Activated CD8-positive, alpha-beta memory T cell treated with anti-CD3 and anti-CD28 coated beads, Interleukin-2, amount 50 U/mL, for 24 hours (primary cell): ENCODE data around the gene HIC1.

ENCODE experiments used
- DNase-seq: peaks from one replicate; pipeline ENCODE4 v3.0.0-alpha.2; 2020; ENCODE audit errors: extremely low read depth

HIC1 gene

DNA sequence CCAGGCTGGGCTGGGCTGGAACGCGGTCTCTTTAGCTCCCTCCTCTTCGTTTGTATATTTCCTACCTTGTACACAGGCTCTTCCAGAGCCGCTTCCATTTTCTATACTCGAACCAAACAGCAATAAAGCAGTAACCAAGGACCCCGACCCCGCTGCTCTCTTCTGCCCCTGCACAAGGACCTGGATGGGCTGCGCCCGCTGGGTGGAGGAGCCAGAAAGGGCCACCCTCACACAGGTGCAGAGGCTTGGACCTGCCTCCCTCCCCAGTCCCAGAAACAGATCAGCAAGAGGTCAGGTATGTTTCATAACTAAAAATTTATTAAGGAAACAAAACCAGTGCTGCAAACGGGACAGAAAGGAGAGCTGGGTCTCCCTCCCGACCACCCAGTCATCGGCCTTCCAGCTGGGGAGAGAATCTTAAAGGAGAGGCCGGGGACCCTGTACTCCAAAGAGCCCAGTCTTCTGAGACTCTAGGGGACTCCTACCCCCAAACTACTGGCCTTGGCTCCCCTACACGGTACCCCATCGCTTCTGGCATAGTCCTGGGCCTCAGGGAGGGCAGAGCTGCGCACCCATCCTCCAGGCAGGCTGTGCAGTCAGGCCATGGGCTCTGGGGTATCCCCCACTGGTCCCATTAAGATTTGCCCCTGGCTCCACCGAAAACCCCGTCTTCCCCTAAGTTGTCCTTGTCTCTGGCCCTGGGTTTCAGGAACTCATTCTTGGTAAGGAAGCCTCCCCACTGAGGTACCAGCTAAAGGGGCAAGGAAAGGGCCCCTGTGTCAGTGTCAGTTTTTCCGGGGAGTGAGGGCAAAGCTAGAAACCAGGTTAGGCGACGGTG, 4.9 kb downstream of the HIC1 start:
- DNase-seq = no peak

DNA sequence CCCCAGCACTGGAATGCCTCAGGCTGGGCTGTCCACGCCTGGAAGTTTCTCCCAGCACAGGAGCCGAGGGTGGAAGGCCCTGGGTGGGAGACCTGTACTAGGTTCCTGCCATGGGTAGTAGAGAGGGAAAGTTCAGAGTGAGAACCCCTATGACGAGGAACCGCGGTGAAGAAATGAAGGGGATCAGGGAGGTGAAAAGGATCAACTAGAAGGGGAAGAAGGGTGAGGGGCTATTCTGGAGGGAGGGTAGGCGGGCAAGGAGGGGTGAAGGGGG, 5.4 kb downstream of the HIC1 start:
- no peak for DNase-seq

DNA sequence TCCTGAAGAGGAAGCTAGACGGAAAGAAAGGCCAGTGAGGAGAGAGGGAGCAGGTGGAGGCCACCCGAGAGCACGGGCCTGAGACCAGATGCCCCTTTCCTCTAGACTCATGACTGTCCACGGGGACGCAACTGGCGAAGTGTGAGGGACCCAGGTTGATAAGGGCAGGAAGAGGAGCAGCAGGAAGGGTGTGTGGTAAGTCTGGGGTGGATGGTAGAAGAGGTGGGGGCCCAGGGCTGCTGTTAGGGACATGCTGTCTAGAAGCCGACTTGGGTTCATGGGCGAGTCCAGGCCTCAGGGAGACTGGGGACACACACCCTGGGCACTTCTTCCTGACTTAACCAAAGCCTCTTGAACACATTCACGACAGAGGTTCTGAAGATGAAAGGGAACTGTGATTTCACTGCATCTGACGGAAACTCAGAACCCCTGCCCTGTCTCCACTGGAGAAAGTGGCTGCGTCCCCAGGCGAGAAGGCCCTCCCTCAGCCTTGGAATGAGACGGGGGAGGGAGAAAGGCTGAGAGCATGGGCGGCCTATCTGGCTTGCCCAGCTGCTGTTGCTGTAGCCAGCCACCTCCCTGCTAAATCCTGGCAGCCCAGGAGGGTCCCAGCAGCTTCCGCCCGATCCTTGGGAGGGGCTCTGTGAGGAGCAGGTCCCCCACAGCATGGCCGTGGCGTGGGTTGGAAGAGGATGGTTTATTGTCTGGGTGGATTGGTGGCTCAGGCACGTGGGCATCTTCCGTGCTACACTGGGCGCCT, 6.0 kb downstream of the HIC1 start:
- DNase-seq = no peak

DNA sequence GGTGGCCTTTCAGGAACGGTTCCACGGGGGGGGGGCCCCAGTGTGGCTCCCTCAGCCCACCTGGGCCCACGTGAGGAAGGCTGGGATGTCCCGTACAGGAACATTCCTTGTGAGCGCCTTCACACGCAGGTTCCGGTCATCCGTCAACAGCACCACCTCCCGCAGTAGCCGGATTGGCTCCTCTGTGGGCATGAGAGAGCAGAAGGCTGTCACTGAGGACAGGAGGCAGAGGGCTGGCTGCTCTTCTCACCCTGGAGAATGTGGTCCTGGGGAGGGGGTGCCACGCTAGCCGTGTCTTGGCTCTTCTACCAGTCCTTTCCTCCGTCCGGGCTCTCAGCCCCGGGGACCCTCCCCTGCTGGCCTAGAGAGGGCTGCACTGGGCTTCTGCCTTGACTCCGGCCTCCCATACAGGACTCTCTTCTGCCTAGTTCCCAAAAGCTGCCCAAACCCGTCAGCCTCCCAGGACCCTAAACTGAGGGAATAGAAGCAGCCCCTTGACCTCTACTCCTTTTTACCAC, 6.6 kb downstream of the HIC1 start:
- no peak for DNase-seq

DNA sequence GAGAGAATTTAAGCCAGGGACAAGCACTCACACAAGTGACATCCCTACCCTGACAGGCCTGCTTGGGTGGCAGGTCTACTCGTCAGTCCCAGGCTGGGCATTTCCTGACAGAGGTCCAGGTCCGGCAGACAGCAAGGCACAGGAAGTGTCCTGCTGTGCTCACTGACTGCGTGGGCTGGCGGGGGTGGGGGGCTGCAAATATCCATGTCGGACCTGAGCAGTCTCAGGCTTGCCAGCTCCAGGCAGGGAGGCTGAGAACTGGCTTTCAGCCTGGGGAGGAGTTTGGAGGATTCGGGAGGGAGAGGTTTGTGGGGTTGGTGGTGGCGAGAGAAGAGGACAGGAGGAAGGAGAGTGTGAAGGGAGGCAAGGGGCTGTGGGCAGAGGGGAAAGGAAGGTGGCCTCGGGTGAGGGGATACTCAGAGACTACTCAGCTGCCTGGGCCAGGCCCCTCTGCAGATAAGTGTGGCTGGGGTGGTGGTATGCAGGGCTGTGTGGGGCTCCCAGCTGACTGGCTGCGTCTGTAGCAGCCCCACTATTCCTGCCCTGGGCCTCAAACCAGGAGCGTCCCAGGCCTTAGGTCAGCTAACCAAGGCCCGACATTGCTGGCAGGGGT, 7.8 kb downstream of the HIC1 start:
- DNase-seq = no peak

DNA sequence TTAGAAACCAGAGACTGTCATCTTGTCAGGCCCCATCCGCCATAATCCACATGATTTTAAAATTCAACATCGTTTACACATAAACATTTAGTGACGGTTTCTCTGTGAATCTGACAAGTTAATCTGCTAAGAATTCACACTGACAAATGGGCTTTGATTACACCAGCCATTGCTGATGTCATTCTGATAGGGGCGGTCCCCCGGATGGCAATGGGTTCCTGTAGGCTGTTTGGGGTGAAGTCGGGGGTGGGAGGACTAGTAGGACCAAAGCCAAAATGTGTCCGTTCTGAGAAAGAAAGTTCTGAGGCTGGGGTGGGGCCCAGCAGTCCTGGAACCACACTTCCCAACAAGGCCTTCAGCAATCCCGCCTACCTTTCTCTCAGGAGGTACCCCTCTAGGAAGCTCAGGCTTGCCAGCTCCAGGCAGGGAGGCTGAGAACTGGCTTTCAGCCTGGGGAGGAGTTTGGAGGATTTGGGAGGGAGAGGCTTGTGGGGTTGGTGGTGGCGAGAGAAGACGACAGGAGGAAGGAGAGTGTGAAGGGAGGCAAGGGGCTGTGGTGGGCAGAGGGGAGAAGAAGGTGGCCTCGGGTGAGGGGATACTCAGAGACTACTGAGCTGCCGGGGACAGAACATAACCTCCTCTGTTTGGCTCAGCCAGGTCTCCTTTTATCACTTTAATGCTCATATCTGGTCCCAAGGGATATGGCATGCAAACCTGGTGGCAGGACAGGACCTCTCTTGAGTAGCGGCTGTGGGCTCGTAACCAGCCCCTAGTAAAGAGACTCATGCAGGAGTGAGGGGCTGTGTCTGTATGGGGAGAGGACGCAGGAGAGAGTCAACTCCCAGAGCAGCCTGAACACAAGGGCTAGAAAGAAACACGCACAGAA, 8.6 kb downstream of the HIC1 start:
- DNase-seq = no peak

DNA sequence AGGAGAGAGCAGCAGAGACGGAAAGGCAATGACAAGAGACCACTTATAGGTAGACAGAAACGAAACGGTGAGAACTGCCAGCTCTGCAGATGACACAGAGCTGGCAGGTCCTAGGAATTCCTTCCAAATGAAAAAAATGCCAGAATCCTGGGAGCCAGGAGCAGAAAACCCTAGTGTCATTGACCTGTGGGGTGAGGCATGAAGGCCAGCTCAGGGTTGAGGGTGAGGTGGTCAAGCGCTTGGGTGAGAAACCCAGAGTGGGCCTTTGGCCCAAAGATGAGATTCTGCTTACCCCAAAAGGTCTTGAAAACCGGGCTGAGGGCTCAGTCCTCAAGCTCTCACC, 9.2 kb downstream of the HIC1 start:
- DNase-seq = no peak

DNA sequence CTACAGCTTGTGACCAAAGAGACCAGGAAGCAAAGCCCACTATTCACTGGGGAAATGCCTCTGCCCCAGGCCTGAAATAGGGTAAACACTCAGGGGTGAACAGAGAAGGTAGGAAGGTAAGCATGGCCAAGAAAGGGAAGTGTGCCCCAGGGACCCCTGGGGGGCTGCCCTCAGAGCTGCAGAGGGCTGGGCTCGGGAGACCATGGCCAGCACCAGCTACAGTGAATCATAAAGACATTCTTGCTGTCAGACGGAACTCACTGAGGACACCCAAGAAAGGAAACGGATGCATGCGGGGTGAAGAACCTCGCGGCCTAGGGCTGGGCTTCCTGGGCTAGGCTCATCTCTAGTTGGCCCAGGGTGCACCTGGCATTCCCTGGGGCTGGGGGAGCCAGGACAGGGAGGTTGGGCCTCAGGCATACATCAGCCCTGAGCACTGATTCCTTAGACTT, 9.6 kb downstream of the HIC1 start:
- DNase-seq = no peak

DNA sequence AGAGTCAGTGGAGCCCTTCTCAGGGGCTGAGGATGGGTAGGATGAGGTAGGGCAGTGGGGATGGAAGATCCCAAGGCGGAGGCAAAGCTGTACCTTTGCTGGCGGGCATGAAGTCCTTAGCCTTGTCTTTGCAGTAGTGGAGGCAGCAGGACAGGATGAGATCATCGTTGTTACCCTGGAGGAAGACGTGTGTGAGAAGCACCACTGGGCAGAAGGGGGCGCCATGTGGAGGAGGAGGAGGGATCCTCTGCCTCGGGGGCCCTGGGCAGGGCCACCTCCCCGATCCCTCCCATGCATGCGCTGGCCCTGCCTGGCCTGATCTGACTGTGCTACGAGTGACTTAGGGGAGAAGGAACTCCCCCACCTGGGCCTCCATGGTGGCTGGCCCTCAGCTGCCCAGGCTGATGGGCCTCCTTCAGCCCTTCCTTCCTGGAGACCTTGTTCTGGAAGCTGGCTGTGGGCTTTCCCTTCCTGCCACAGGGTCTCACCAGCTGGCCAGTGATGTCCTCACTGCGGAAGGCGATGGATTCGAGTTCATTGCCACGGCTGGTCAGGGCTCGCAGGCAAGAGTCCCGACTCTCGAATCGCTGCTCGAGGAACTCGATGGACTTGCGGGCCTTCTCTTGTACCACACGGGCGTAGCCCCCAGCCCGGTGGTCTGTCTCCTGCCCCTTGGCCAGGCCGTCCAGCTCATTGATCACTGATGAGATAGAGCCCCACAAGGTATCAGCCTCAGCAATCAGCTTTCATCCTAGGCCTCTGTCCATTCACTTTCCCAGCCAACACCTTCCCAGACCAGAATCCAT, 10.3 kb downstream of the HIC1 start:
- no peak for DNase-seq

DNA sequence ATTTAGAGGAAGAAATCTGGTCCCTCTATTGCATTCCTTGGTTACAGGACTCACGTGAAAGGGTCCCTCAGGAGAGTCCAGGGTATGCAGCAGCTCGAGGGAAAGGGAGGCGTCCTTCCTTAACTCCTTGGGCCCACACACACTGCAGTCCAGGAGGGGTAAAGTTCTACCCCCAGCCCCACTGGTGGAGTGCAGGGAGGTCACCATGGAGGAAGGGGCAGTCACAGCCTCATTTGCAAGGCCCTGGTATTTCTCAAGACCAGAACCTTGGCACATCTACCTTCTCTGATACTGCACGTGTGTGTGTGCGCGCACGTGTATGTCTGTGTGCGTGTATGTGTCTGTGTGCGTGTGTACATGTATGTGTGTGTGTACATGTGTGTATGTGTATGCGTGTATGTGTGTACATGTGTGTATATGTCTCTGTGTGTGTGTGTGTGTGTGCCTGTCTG, 11.1 kb downstream of the HIC1 start:
- DNase-seq = no peak

DNA sequence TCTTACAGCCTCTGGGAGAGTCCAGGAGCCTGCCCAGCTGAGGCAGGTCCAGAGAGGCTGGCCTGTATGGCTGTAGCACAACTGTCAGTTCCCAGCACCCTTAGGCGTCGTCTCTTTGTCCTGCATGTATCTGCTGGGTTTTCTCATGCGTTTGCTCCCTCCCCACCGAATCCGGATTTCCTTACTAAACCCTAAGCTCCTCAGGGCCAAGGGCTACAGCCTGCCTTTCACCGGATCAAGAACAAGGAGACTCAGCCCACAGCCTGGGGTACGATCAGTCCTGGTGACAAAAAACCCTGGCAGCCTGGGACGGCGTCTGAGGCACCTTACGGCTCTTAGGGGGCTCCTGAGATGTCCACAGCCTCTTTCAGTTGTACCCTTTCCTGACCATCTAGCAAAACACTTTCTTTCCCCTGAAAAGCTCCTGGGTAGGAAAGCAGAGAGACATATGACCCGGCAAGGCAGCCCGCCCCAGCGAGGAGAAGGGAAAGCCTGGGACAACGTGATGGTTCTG, 12.2 kb downstream of the HIC1 start:
- no peak for DNase-seq

DNA sequence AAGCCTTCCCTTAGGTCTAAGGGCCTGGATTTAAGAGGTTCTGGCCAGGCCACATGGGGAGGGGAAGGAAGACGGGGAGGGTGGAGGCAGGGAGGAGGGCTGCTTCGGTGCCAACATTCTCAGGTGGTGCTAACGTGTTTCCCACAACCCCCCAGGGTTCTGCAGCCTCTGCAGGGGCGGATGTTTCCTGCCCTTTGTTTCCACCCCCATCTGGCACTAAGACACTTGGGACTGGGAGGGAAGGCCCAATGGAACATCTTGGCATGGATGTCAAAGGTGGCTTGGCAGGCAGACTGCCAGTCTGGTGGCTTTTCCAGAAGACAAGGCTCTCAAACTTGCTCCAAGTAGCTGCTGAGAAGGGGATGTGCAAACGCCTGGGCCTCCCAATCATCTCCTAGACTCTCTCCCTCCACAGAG, 12.7 kb downstream of the HIC1 start:
- no peak for DNase-seq

DNA sequence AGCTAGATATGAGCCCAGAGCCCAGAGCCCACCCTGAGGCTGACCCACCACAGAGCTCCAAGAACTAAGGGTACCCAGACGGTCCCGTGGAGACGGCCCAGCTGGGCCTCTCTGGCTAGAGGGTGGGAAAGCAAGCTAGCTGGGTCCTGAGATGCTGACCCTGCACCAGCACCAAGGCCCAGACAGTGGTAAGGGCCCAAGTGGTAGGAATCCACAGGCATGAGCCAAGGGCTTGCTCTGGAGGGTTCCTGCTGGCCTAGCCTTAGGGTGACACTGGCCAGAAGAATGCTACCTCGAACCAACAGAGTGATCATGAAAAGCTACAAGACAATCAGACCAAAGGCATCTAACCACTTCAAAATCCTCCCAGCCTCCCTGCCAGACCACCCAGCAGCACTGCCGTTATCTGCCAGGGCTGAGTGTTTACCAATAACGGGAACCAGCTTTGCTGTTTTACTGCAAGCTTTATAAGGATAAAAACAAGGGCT, 13.2 kb downstream of the HIC1 start:
- no peak for DNase-seq

DNA sequence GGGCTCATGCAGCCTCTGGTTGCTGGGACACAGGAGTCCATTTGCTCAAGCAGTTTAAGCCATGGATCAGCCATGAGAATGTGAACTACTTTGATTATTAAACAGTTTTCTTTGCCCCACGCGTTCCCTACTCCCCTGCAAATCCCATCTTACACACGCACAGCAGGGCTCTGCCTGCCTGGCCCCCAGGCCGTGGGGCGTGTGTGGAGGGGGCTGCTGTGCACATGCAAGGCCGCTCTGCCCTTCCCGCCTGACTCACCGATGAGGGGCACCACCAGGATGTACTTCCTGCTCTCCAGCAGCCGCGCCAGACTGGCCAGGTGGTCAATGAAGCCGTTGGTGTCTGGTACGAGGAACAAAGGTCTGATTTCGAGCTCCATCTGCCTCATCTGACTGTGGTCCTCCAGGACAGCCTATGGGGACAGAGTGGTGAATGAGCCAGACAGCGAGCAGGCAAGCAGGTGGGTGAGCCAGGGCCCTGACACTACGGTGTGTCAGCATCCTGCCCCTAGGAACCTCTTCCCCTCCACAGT, 13.7 kb downstream of the HIC1 start:
- no peak for DNase-seq

DNA sequence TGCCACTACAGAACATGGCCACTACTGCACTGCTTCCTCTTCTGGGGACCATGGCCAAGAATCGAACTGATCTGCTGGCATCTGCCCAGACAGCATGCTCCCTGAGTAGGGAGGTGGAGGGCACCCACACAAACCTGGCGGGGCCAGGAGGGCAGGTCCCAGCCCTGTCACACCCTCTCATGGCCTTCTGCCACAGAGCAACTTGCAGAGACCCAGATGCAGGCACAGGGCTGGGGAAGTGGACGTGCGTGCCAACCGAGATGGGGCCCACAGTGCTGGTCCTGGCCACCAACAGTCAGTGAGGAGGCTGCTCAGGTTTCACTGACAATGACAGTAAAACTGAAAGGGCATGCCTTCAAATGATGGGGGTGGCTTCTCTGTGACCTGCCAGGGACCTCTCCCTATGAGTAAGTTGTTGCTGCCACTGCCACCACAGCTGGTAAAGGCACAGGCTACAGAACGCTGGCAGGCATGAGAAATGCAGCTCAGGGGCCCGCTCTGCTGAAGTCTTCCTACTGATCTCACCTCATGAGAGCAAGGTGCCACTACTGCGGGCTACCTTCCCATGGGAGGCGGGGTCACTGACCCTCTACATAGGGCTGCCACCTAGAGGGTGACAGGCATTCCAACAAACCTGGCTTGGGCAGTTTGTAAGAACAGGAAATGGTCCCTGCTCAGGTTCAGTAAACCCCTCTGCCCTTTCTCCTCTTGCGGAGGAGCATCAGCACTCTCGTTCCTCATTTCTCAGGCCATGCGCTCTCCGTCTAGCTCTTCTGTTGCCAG, 15.5 kb downstream of the HIC1 start:
- DNase-seq = no peak

DNA sequence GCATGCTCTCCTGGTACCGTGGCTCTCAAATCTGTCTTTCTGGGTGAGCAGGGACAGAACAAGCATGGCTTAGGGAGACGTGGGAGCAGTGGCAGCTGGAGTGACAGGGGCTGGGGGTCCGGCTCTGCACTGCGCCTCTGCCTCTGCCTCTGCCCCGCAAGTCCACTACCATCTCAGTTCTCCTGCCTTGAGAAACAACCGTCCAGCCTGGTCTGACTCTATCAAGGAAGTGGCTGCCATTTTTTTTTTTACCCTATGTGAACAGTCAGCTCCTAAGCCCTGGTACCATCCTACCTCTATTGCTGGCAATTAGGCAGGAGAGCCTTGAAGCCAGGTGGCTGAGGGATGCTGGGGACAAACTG, 16.1 kb downstream of the HIC1 start:
- no peak for DNase-seq

DNA sequence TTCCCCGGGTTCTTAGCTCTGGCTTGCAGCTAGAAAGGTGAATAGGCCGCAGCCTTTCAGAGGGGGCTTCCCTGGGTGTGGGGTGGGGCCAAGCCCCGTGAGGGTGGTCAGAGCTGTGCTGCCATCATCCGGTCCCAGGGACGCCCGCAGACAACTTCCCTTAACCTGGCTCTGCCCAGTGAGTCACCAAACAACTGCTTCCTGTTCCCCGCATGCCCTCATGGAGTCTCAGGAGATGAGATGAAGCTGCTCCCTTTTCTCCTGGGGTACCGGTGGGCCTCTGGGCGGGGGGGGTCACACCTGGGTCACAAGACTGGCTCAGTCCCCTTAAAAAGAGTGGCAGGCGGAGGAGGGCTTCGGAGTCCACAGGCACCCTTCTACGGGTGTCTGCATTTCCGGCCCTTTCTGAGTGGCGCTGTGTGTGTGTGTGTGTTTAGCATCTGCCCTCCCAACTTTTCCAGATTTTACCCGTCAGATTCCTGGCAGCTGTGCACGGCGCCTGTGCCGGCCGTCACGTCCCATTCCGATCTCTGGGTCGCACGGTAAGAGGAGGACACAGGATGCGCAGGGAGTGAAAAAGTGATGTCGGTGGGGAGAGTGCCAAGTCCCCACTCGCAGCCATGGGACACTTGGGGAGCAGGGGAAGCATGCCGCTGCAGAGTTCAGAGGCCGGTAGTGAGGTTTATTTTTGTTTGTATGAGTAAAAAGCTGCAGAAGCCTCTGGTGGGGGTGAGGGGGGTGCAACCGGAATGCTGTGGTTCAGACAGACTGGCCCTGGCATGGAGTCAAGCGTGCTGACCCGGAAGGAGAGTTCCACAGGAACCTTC, 16.8 kb downstream of the HIC1 start:
- no peak for DNase-seq

DNA sequence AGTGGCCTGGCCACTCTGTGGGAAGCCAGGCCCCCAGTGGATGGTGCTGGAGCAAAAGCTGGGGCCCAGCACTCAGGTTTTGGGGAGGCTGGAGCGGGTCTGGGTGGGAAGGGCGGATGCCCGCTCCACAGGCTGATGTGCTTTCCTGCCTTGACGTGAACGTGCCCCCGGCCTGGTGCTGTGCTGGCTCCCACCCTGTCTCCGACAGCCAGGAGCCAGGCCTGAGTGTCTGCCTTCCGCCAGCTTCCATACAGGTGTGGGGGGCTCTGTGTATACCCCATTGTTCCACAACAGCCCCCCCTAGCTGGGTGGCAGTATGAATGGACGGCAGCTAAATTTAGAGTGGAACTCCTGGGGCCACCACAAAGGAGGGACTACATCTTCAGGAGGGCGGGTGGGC, 20.0 kb downstream of the HIC1 start:
- DNase-seq = no peak
